ENCODE results near the gene OSER1. TPM values are rescaled to one million over a fixed set of nuclear protein-coding genes. Genes with fewer than 3 reads are reported as not detected.

The OSER1 gene
- total RNA-seq, 5 donors from 2014 or later (not counting 1 experiment from before 2014, with no cell fraction given), result 28.7 to 96.7 (median 35.4) TPM

- H3K36me3 ChIP-seq (ENCODE audit: control insufficient read depth in 2 of 2, extremely low read depth in 1 of 2, insufficient read depth in 1 of 2, low read length in 1 of 2), result no peaks in the 10 kb centered on the region
- peak in 2 of 4 experiments; percentile 20 to 36 for ATAC-seq (replicated peaks in 1 of 4)
- peak within 1 kb of the TSS in 2 of 3 donors; percentile 0 to 39 for H3K4me3 Mint-ChIP-seq
- DNase-seq, result no peak
- H3K27me3 ChIP-seq (replicated peaks in 1 of 2; ENCODE audit: control insufficient read depth in 2 of 2, extremely low read depth in 1 of 2, insufficient read depth in 2 of 2, low read length in 1 of 2), result peaks cover 22 to 63% of the 10 kb centered on the region in 2 experiments
- no CpG with 5 or more reads among the region's 24 CpGs for WGBS (ENCODE audit: insufficient coverage)
- H3K27ac Mint-ChIP-seq, result no peak within 1 kb of the TSS
- no peak within 1 kb of the TSS for H3K27ac ChIP-seq (ENCODE audit: low read length)
- H3K36me3 Mint-ChIP-seq, result no peaks in the 10 kb centered on the region
- H3K27me3 Mint-ChIP-seq, result peaks cover 53 to 58% of the 10 kb centered on the region in 2 donors
- H3K4me1 Mint-ChIP-seq, result peaks cover 9 to 18% (median 16%) of the 10 kb centered on the region in 3 donors
- H3K4me3 ChIP-seq (ENCODE audit: control insufficient read depth in 1 of 2, extremely low read depth in 1 of 2, low read length in 1 of 2), result peak within 1 kb of the TSS in 1 of 2 donors; percentile 38
- CTCF ChIA-PET, result interaction anchor here (0.7 to 1.2 kb wide), 2 partner anchors 71 kb away, joined by 3 read pairs; no protein-coding TSS in a partner anchor
- POLR2A ChIA-PET, result no interaction called here
- no peaks in the 10 kb centered on the region for H3K9me3 Mint-ChIP-seq
- peaks cover 4 to 16% of the 10 kb centered on the region in 2 experiments for H3K4me1 ChIP-seq (ENCODE audit: control insufficient read depth in 1 of 2, extremely low read depth in 1 of 2, insufficient read depth in 2 of 2, low read length in 2 of 2)
- H3K9me3 ChIP-seq, result no peaks in the 10 kb centered on the region
Measured at GRCh38 chr20:44187054-44187771, 23.4 kb downstream of the OSER1 start, which contains the start of gene JPH2. JPH2 (minus strand) TSS chr20:44187188; CDS start chr20:44186705, 483 bp downstream.

- Mint-ChIP-seq H3K27ac (no peak overlapping the region), H3K36me3 (no peaks in the 10 kb centered on the region), H3K4me1 (peaks cover 9 to 18% (median 16%) of the 10 kb centered on the region in 3 donors), H3K4me3 (peak overlapping the region in 1 of 3 donors; percentile 39), H3K9me3 (no peaks in the 10 kb centered on the region), H3K27me3 (peaks cover 58 to 59% of the 10 kb centered on the region in 2 donors)
- peak in 1 of 4 experiments; percentile 26 for ATAC-seq (replicated peaks in 1 of 4)
- H3K4me1 ChIP-seq (ENCODE audit: control insufficient read depth in 1 of 2, extremely low read depth in 1 of 2, insufficient read depth in 2 of 2, low read length in 2 of 2), result peaks cover 4 to 16% of the 10 kb centered on the region in 2 experiments
- H3K27me3 ChIP-seq (replicated peaks in 1 of 2; ENCODE audit: control insufficient read depth in 2 of 2, extremely low read depth in 1 of 2, insufficient read depth in 2 of 2, low read length in 1 of 2), result peaks cover 22 to 67% of the 10 kb centered on the region in 2 experiments
- H3K9me3 ChIP-seq, result no peaks in the 10 kb centered on the region
- no peaks in the 10 kb centered on the region for H3K36me3 ChIP-seq (ENCODE audit: control insufficient read depth in 2 of 2, extremely low read depth in 1 of 2, insufficient read depth in 1 of 2, low read length in 1 of 2)
- H3K4me3 ChIP-seq (ENCODE audit: control insufficient read depth in 1 of 2, extremely low read depth in 1 of 2, low read length in 1 of 2), result no peak overlapping the region
- CTCF ChIA-PET, result interaction anchor here (0.6 to 1.2 kb wide), 2 partner anchors 14 to 70 kb away, joined by 3 to 8 read pairs; no protein-coding TSS in a partner anchor
- 26% methylated on average over 8 of the region's 14 CpGs for WGBS (ENCODE audit: insufficient coverage)
- H3K27ac ChIP-seq (ENCODE audit: low read length), result no peak overlapping the region
- POLR2A ChIA-PET, result no interaction called here
- DNase-seq, result no peak
Measured at GRCh38 chr20:44186674-44187053, 23.9 kb downstream of the OSER1 start.

GRCh38 chr20:44186201-44186600 is 24.4 kb downstream of the OSER1 start:
- DNase-seq, result no peak
- Mint-ChIP-seq H3K36me3 (no peaks in the 10 kb centered on the region), H3K27ac (no peak overlapping the region), H3K27me3 (peaks cover 61 to 63% of the 10 kb centered on the region in 2 donors), H3K4me3 (peak overlapping the region in 1 of 3 donors; percentile 39), H3K9me3 (no peaks in the 10 kb centered on the region), H3K4me1 (peaks cover 9 to 18% (median 16%) of the 10 kb centered on the region in 3 donors)
- H3K9me3 ChIP-seq, result no peaks in the 10 kb centered on the region
- WGBS (ENCODE audit: insufficient coverage), result 92% methylated on average over 14 of the region's 14 CpGs
- peaks cover 22 to 69% of the 10 kb centered on the region in 2 experiments for H3K27me3 ChIP-seq (replicated peaks in 1 of 2; ENCODE audit: control insufficient read depth in 2 of 2, extremely low read depth in 1 of 2, insufficient read depth in 2 of 2, low read length in 1 of 2)
- no peak for ATAC-seq (replicated peaks in 1 of 4)
- peaks cover 4 to 16% of the 10 kb centered on the region in 2 experiments for H3K4me1 ChIP-seq (ENCODE audit: control insufficient read depth in 1 of 2, extremely low read depth in 1 of 2, insufficient read depth in 2 of 2, low read length in 2 of 2)
- H3K4me3 ChIP-seq (ENCODE audit: control insufficient read depth in 1 of 2, extremely low read depth in 1 of 2, low read length in 1 of 2), result no peak overlapping the region
- no peaks in the 10 kb centered on the region for H3K36me3 ChIP-seq (ENCODE audit: control insufficient read depth in 2 of 2, extremely low read depth in 1 of 2, insufficient read depth in 1 of 2, low read length in 1 of 2)
- ChIA-PET CTCF (interaction anchor here in 1 of 2 donors (0.6 kb wide), 1 partner anchor 13 kb away, joined by 8 read pairs; no protein-coding TSS in a partner anchor), POLR2A (no interaction called here)
- no peak overlapping the region for H3K27ac ChIP-seq (ENCODE audit: low read length)

GRCh38 chr20:44185574-44185973 is 25.0 kb downstream of the OSER1 start:
- Mint-ChIP-seq H3K36me3 (no peaks in the 10 kb centered on the region), H3K4me3 (no peak overlapping the region), H3K9me3 (no peaks in the 10 kb centered on the region), H3K4me1 (peaks cover 9 to 16% (median 13%) of the 10 kb centered on the region in 3 donors), H3K27ac (no peak overlapping the region), H3K27me3 (peaks cover 65% of the 10 kb centered on the region in 2 donors)
- Histone ChIP-seq H3K27me3 (replicated peaks in 1 of 2; ENCODE audit: control insufficient read depth in 2 of 2, extremely low read depth in 1 of 2, insufficient read depth in 2 of 2, low read length in 1 of 2) (peaks cover 22 to 70% of the 10 kb centered on the region in 2 experiments), H3K9me3 (no peaks in the 10 kb centered on the region), H3K4me1 (ENCODE audit: control insufficient read depth in 1 of 2, extremely low read depth in 1 of 2, insufficient read depth in 2 of 2, low read length in 2 of 2) (peaks cover 4 to 16% of the 10 kb centered on the region in 2 experiments), H3K4me3 (ENCODE audit: control insufficient read depth in 1 of 2, extremely low read depth in 1 of 2, low read length in 1 of 2) (no peak overlapping the region), H3K36me3 (ENCODE audit: control insufficient read depth in 2 of 2, extremely low read depth in 1 of 2, insufficient read depth in 1 of 2, low read length in 1 of 2) (no peaks in the 10 kb centered on the region), H3K27ac (ENCODE audit: low read length) (no peak overlapping the region)
- POLR2A ChIA-PET, result no interaction called here
- DNase-seq, result no peak
- ATAC-seq (replicated peaks in 1 of 4), result no peak
- CTCF ChIA-PET, result no interaction called here
- 92% methylated on average over 4 of the region's 4 CpGs for WGBS (ENCODE audit: insufficient coverage)

- Mint-ChIP-seq H3K9me3 (no peaks in the 10 kb centered on the region), H3K4me3 (no peak overlapping the region), H3K4me1 (peaks cover 9 to 13% (median 12%) of the 10 kb centered on the region in 3 donors), H3K27ac (no peak overlapping the region), H3K27me3 (peaks cover 58 to 60% of the 10 kb centered on the region in 2 donors), H3K36me3 (no peaks in the 10 kb centered on the region)
- Histone ChIP-seq H3K27ac (ENCODE audit: low read length) (no peak overlapping the region), H3K9me3 (no peaks in the 10 kb centered on the region), H3K27me3 (replicated peaks in 1 of 2; ENCODE audit: control insufficient read depth in 2 of 2, extremely low read depth in 1 of 2, insufficient read depth in 2 of 2, low read length in 1 of 2) (peaks cover 16 to 68% of the 10 kb centered on the region in 2 experiments), H3K4me3 (ENCODE audit: control insufficient read depth in 1 of 2, extremely low read depth in 1 of 2, low read length in 1 of 2) (no peak overlapping the region), H3K36me3 (ENCODE audit: control insufficient read depth in 2 of 2, extremely low read depth in 1 of 2, insufficient read depth in 1 of 2, low read length in 1 of 2) (no peaks in the 10 kb centered on the region), H3K4me1 (ENCODE audit: control insufficient read depth in 1 of 2, extremely low read depth in 1 of 2, insufficient read depth in 2 of 2, low read length in 2 of 2) (peaks cover 4 to 16% of the 10 kb centered on the region in 2 experiments)
- ATAC-seq (replicated peaks in 1 of 4) (no peak), DNase-seq (no peak)
- WGBS (ENCODE audit: insufficient coverage), result 86% methylated on average over 7 of the region's 7 CpGs
- ChIA-PET POLR2A (no interaction called here), CTCF (no interaction called here)
Measured at GRCh38 chr20:44183282-44183681, 27.3 kb downstream of the OSER1 start.

- ChIA-PET POLR2A (interaction anchor here in 1 of 2 donors (0.6 kb wide), 1 partner anchor 319 kb away, joined by 3 read pairs; no protein-coding TSS in a partner anchor), CTCF (no interaction called here)
- Mint-ChIP-seq H3K4me3 (no peak overlapping the region), H3K4me1 (peaks cover 9 to 13% (median 11%) of the 10 kb centered on the region in 3 donors), H3K27me3 (peaks cover 56% of the 10 kb centered on the region in 2 donors), H3K27ac (no peak overlapping the region), H3K36me3 (no peaks in the 10 kb centered on the region), H3K9me3 (no peaks in the 10 kb centered on the region)
- no peak overlapping the region for H3K27ac ChIP-seq (ENCODE audit: low read length)
- no peak overlapping the region for H3K4me3 ChIP-seq (ENCODE audit: control insufficient read depth in 1 of 2, extremely low read depth in 1 of 2, low read length in 1 of 2)
- peaks cover 4 to 15% of the 10 kb centered on the region in 2 experiments for H3K4me1 ChIP-seq (ENCODE audit: control insufficient read depth in 1 of 2, extremely low read depth in 1 of 2, insufficient read depth in 2 of 2, low read length in 2 of 2)
- peaks cover 14 to 64% of the 10 kb centered on the region in 2 experiments for H3K27me3 ChIP-seq (replicated peaks in 1 of 2; ENCODE audit: control insufficient read depth in 2 of 2, extremely low read depth in 1 of 2, insufficient read depth in 2 of 2, low read length in 1 of 2)
- no peaks in the 10 kb centered on the region for H3K36me3 ChIP-seq (ENCODE audit: control insufficient read depth in 2 of 2, extremely low read depth in 1 of 2, insufficient read depth in 1 of 2, low read length in 1 of 2)
- ATAC-seq (replicated peaks in 1 of 4), result no peak
- DNase-seq, result no peak
- no peaks in the 10 kb centered on the region for H3K9me3 ChIP-seq
- WGBS (ENCODE audit: insufficient coverage), result 80% methylated on average over 1 of the region's 3 CpGs
Measured at GRCh38 chr20:44182863-44183262, 27.7 kb downstream of the OSER1 start.

Data from T-cell (primary cell).